ENCODE results near the gene PELI1. TPM values are rescaled to one million over a fixed set of nuclear protein-coding genes. Genes with fewer than 3 reads are reported as not detected.

The PELI1 gene
- total RNA-seq, 2 donors from 2014 or later = 6.3 to 16.6 TPM

- ATAC-seq (no peak), DNase-seq (no peak)
- no peaks in the 10 kb centered on the region for H3K27me3 ChIP-seq
- no peaks in the 10 kb centered on the region for H3K36me3 ChIP-seq (replicated peaks in 1 of 2; ENCODE audit: insufficient read depth in 1 of 2, low read depth in 2 of 2)
- H3K27ac ChIP-seq = no peak overlapping the region
- no peak for TF ChIP-seq POLR2A (IDR thresholded peaks at IDR 0.05)
- TF ChIP-seq CTCF (IDR thresholded peaks at IDR 0.05) = no peak
- WGBS, 2 donors = 94 to 100% methylated on average over 1 of the region's 1 CpG
- H3K4me3 ChIP-seq = no peak overlapping the region
- H3K4me1 ChIP-seq = peaks cover 18% of the 10 kb centered on the region
- intact Hi-C loops (cut with DNase I) = no loop called here
- no peaks in the 10 kb centered on the region for H3K9me3 ChIP-seq
Measured at GRCh38 chr2:64123740-64124139, 20.5 kb downstream of the PELI1 start.

GRCh38 chr2:64122358-64122757 is 21.9 kb downstream of the PELI1 start:
- Histone ChIP-seq H3K9me3 (no peaks in the 10 kb centered on the region), H3K27ac (no peak overlapping the region), H3K4me3 (no peak overlapping the region), H3K4me1 (peaks cover 17% of the 10 kb centered on the region), H3K27me3 (no peaks in the 10 kb centered on the region), H3K36me3 (replicated peaks in 1 of 2; ENCODE audit: insufficient read depth in 1 of 2, low read depth in 2 of 2) (no peaks in the 10 kb centered on the region)
- TF ChIP-seq CTCF (IDR thresholded peaks at IDR 0.05) = no peak
- TF ChIP-seq POLR2A (IDR thresholded peaks at IDR 0.05) = no peak
- ATAC-seq = no peak
- no peak for DNase-seq
- intact Hi-C loops (cut with DNase I) = no loop called here
- WGBS, 2 donors = 74 to 81% methylated on average over 7 of the region's 7 CpGs

GRCh38 chr2:64120928-64121327 is 23.3 kb downstream of the PELI1 start:
- no peak overlapping the region for H3K4me3 ChIP-seq
- no peaks in the 10 kb centered on the region for H3K27me3 ChIP-seq
- DNase-seq (no peak), ATAC-seq (no peak)
- 75 to 82% methylated on average over 6 of the region's 6 CpGs for WGBS, 2 donors
- TF ChIP-seq POLR2A (IDR thresholded peaks at IDR 0.05) = no peak
- no peak for TF ChIP-seq CTCF (IDR thresholded peaks at IDR 0.05)
- no peaks in the 10 kb centered on the region for H3K36me3 ChIP-seq (replicated peaks in 1 of 2; ENCODE audit: insufficient read depth in 1 of 2, low read depth in 2 of 2)
- intact Hi-C loops (cut with DNase I) = no loop called here
- H3K27ac ChIP-seq = peak overlapping the region in 2 of 4 donors; percentile 25 to 44
- H3K4me1 ChIP-seq = peaks cover 32% of the 10 kb centered on the region
- no peaks in the 10 kb centered on the region for H3K9me3 ChIP-seq

GRCh38 chr2:64120008-64120407 is 24.2 kb downstream of the PELI1 start:
- H3K9me3 ChIP-seq = no peaks in the 10 kb centered on the region
- H3K27ac ChIP-seq = peak overlapping the region in 1 of 4 donors; percentile 33
- H3K27me3 ChIP-seq = no peaks in the 10 kb centered on the region
- no peak for ATAC-seq
- no peak overlapping the region for H3K4me3 ChIP-seq
- TF ChIP-seq CTCF (IDR thresholded peaks at IDR 0.05) (no peak), POLR2A (IDR thresholded peaks at IDR 0.05) (no peak)
- peaks cover 41% of the 10 kb centered on the region for H3K4me1 ChIP-seq
- no peaks in the 10 kb centered on the region for H3K36me3 ChIP-seq (replicated peaks in 1 of 2; ENCODE audit: insufficient read depth in 1 of 2, low read depth in 2 of 2)
- DNase-seq = no peak
- intact Hi-C loops (cut with DNase I) = no loop called here
- WGBS, 2 donors = 93 to 94% methylated on average over 2 of the region's 2 CpGs

- H3K4me3 ChIP-seq = no peak overlapping the region
- WGBS, 2 donors = 50 to 59% methylated on average over 4 of the region's 4 CpGs
- H3K36me3 ChIP-seq (replicated peaks in 1 of 2; ENCODE audit: insufficient read depth in 1 of 2, low read depth in 2 of 2) = no peaks in the 10 kb centered on the region
- H3K4me1 ChIP-seq = peaks cover 47% of the 10 kb centered on the region
- intact Hi-C loops (cut with DNase I) = no loop called here
- no peak for ATAC-seq
- no peaks in the 10 kb centered on the region for H3K27me3 ChIP-seq
- DNase-seq = no peak
- H3K27ac ChIP-seq = peak overlapping the region in 2 of 4 donors; percentile 5 to 33
- no peaks in the 10 kb centered on the region for H3K9me3 ChIP-seq
- TF ChIP-seq CTCF (IDR thresholded peaks at IDR 0.05) (no peak), POLR2A (IDR thresholded peaks at IDR 0.05) (no peak)
Measured at GRCh38 chr2:64119369-64119768, 24.9 kb downstream of the PELI1 start.

All from body of pancreas (tissue), 4 donors.